Heart left ventricle (tissue), 13 donors: ENCODE measurements around the gene PRDM7.

Experiments
- CTCF ChIP-seq, 12 donors: fragments of 200-600 bp; sonication (generic) in 4 of 12; IDR thresholded peaks; one replicate each; pipeline versions ENCODE4 v1.5.0 to v1.8.0; 2018 to 2022; ENCODE audit warnings: antibody characterized with exemption in 12 of 12, mild to moderate bottlenecking in 5 of 12
- POLR2A ChIP-seq, 2 donors: fragments of 450-650 bp; IDR thresholded peaks; one replicate each; pipeline ENCODE4 v1.6.1; 2017; ENCODE audit warnings: antibody characterized with exemption in 2 of 2, mild to moderate bottlenecking in 2 of 2, moderate library complexity in 2 of 2
- donor health status: ischemic (EF 13 %, LVEDD 7.1; RV severe dilation, severe dysfunction).
- donor health status: DM: no; HTN: yes; CAD: no.
- donor health status: DM: no; HTN: no; CAD: no.
- donor health status: ischemic (EF 25% LVEDD 6.9; RV normal size, moderate dysfunction).
- donor health status: ischemic (EF 25% LVEDD 5.7; RV mildly dilated, moderate dysfunction).
- donor health status: ischemic (EF 35%, LVEDD 5.7; RV mildly dilated, moderate dysfunction).
- donor health status: nonischemic (EF 11% LVEDD 7.7; RV severe dilation, severe dysfunction).
- donor health status: DM: yes; HTN: yes; CAD: no.
- donor health status: PGD.
- donor health status: ischemic (EF 29% LVEDD 5.4; RV normal size, mild dysfunction).
- donor health status: nonischemic (EF 23%, LVEDD 6.1; RV moderate dilation, normal function).

GRCh38 chr16:90033387-90033786, 43.7 kb downstream of the PRDM7 start:
- no peak for TF ChIP-seq CTCF (IDR thresholded peaks at IDR 0.05)
- no peak for TF ChIP-seq POLR2A (IDR thresholded peaks at IDR 0.05)
